ENCODE measurements around the gene FER1L5. TPM values are rescaled to one million over a fixed set of nuclear protein-coding genes. Genes with fewer than 3 reads are reported as not detected.

Gene FER1L5
- total RNA-seq, 1 experiment from 2014 or later = 1.2 TPM

DNA sequence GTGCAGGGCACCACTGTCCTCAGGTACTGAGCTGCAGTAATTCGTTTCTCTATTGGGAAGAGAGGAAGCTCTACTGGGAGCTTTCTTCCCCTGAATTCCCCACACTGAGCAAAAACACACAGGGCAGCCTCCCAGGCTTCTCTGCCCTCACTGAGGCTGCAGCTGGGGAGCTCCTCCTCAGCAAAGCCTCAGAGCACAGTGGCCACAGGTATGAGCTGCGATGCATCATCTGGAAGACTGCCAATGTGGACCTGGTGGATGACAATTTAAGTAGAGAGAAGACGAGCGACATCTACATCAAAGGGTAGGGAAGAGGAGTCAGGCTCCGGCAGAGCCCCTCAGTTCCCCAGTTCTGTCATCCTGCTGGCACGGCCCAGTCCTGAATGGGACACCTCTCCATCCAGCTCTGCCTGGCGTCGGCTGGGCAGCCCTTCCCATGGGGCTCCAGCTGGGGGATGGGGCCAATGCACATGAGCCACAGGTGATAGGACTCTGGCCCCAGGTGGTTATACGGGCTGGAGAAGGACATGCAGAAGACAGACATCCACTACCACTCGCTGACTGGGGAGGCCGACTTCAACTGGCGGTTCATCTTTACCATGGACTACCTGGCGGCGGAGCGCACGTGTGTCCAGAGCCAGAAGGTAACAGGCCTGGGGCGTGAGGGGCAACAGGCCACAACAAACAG is 59.7 kb downstream of the FER1L5 start:
- Mint-ChIP-seq H3K36me3 (ENCODE audit: insufficient read depth in 1 of 3, low read depth in 3 of 3) (peaks cover 11 to 44% (median 27%) of the 10 kb centered on the region in 3 experiments; a peak in 6 of 7 replicates), H3K4me3 (no peak overlapping the region; a peak in 1 of 5 replicates), H3K27ac (peak overlapping the region in 1 of 3 experiments; percentile 53; a peak in 1 of 7 replicates), H3K4me1 (no peaks in the 10 kb centered on the region), H3K9me3 (no peaks in the 10 kb centered on the region), H3K27me3 (ENCODE audit: low read depth) (no peaks in the 10 kb centered on the region)
- Histone ChIP-seq H3K23ac (ENCODE audit: insufficient read length, low read depth, low read length) (no peak overlapping the region), H4K8ac (replicated peaks; ENCODE audit: insufficient read length, low read depth, low read length) (no peak overlapping the region), H3K27ac (ENCODE audit: insufficient read length, low read depth, low read length) (no peak overlapping the region), H3T11ph (ENCODE audit: low read length) (no peak overlapping the region), H3K23me2 (ENCODE audit: insufficient read length, low read depth, low read length, poor library complexity, severe bottlenecking) (no peaks in the 10 kb centered on the region), H4K91ac (ENCODE audit: insufficient read length, low read depth, low read length) (no peak overlapping the region), H3K4me1 (ENCODE audit: insufficient read depth, low read length) (no peaks in the 10 kb centered on the region), H2BK5ac (ENCODE audit: insufficient read length, low read length) (no peak overlapping the region), H3K79me2 (ENCODE audit: insufficient read depth, low read length) (no peaks in the 10 kb centered on the region), H3K4ac (ENCODE audit: low read depth, low read length) (no peak overlapping the region), H4K5ac (ENCODE audit: insufficient read length, low read depth, low read length) (no peak overlapping the region), H4K20me1 (ENCODE audit: control insufficient read depth, insufficient read depth, insufficient read length) (no peaks in the 10 kb centered on the region), H2BK12ac (ENCODE audit: insufficient read length, low read depth, low read length) (no peak overlapping the region), H3K9me3 (ENCODE audit: control insufficient read depth, low read depth, low read length) (no peaks in the 10 kb centered on the region), H3K27me3 (ENCODE audit: insufficient read depth, low read length) (no peaks in the 10 kb centered on the region), H3K14ac (ENCODE audit: insufficient read depth, low read length) (no peak overlapping the region), H2BK20ac (ENCODE audit: low read depth, low read length, poor library complexity, severe bottlenecking) (no peak overlapping the region), H2BK120ac (ENCODE audit: low read depth, low read length, poor library complexity, severe bottlenecking) (no peak overlapping the region), H3K9ac (ENCODE audit: extremely low read depth, insufficient read length, low read length) (no peak overlapping the region), H3K18ac (ENCODE audit: insufficient read length, low read depth, low read length) (no peak overlapping the region), H2AK5ac (ENCODE audit: insufficient read length, low read length) (no peak overlapping the region), H2BK15ac (ENCODE audit: low read depth, low read length) (no peak overlapping the region), H3K4me2 (ENCODE audit: insufficient read depth, insufficient read length, low read length) (no peak overlapping the region), H2AFZ (ENCODE audit: low read length) (no peak overlapping the region), H3K79me1 (ENCODE audit: insufficient read depth, low read depth, low read length, poor library complexity, severe bottlenecking) (no peaks in the 10 kb centered on the region), H3K56ac (ENCODE audit: insufficient read length, low read depth, low read length) (no peak overlapping the region)
- no peak for DNase-seq
- no CpG with 5 or more reads among the region's 17 CpGs for WGBS (ENCODE audit: extremely low coverage, insufficient read length, low lambda C conversion rate)
- TF ChIP-seq, protein P1, sequence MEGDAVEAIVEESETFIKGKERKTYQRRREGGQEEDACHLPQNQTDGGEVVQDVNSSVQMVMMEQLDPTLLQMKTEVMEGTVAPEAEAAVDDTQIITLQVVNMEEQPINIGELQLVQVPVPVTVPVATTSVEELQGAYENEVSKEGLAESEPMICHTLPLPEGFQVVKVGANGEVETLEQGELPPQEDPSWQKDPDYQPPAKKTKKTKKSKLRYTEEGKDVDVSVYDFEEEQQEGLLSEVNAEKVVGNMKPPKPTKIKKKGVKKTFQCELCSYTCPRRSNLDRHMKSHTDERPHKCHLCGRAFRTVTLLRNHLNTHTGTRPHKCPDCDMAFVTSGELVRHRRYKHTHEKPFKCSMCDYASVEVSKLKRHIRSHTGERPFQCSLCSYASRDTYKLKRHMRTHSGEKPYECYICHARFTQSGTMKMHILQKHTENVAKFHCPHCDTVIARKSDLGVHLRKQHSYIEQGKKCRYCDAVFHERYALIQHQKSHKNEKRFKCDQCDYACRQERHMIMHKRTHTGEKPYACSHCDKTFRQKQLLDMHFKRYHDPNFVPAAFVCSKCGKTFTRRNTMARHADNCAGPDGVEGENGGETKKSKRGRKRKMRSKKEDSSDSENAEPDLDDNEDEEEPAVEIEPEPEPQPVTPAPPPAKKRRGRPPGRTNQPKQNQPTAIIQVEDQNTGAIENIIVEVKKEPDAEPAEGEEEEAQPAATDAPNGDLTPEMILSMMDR (conservative IDR thresholded peaks at IDR 0.05) = no peak
